HG03135 (cell line): ENCODE measurements around the gene ITGB3.

Experiments
- ATAC-seq: cut with Tn5 transposase; IDR thresholded peaks from one replicate; pipeline ENCODE4 v1.9.1; 2021; ENCODE audit warnings: mild to moderate bottlenecking, moderate library complexity; ENCODE audit not compliant: unreplicated experiment

Gene ITGB3

GRCh38 chr17:47274319-47275069 lies 20.9 kb downstream of the ITGB3 start:
- no peak for ATAC-seq

DNA sequence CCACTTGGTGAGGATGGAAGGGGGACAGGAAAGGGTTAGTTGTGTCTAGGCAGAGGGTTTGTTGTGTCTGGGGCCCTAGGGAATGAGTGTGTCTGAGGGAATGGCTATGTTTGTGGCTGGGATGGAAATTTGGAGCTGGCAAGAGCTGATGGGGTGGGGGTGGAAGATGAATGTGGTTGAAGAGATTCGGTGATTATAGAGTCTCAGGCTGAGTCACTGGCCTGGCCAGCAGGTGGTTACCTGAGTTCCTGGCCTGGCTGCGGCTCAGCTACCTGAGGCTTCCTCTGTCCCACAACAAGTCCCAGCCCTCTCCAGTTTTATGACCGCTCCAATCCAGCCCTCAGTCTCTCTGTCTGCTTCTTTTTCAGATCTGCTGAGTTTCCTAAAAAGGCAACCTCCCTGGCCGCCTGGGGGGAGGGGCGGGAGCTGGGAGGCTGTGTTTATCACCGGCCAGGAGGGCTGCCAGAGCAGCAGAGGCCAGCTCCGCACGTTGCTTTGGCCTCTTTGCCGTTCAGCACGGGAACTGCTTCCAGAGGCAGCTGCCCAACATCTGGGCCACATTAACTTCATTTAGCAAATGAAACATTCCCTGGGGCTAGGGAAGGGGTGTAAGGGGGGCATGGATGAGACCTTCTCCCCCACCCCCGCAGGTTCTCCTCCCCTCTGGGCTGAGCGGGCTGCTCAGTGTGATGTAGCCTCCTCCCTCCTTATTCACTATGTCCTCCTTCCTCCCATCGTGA lies 21.8 kb downstream of the ITGB3 start:
- ATAC-seq, result no peak

DNA sequence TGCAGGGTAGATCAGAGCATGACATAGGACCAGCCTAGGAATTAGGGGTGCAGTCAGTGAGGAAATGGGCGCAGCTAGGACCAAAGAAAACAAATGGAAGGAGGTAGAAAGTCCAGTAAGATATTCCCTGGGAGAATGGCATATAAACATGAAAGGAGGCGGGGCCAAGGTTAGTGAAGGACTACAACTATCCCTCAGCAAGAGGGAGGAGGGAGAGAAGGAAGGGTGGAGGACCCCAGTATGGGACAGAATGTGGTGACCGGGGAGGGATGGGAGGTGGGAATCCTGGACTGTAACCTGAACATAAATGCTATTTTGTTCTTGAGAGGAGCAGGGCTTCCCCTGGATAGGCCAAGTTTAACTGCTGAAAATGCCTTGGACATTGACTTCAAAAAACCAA lies 22.8 kb downstream of the ITGB3 start:
- ATAC-seq, result no peak

GRCh38 chr17:47276868-47277267 lies 23.2 kb downstream of the ITGB3 start:
- no peak for ATAC-seq

GRCh38 chr17:47277921-47278320 lies 24.3 kb downstream of the ITGB3 start:
- ATAC-seq, result no peak

DNA sequence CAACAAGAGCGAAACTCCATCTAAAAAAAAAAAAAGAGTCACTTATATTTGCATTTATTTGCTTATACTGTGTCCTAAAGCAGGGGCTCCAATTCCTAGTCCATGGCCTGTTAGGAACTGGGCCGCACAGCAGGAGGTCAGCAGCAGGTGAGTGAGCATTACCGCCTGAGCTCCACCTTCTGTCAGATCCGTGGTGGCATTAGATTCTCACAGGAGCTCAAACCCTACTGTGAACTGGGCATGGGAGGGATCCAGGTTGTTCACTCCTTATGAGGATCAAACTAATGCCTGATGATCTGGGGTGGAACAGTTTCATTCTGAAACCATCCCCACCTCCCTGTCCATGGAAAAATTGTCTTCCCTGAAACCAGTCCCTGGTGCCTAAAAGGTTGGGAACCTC lies 24.9 kb downstream of the ITGB3 start:
- ATAC-seq, result no peak

- ATAC-seq, result peak; percentile 72
Observed at GRCh38 chr17:47279062-47279801, 25.6 kb downstream of the ITGB3 start.

GRCh38 chr17:47280072-47280811 lies 26.6 kb downstream of the ITGB3 start:
- ATAC-seq, result no peak

DNA sequence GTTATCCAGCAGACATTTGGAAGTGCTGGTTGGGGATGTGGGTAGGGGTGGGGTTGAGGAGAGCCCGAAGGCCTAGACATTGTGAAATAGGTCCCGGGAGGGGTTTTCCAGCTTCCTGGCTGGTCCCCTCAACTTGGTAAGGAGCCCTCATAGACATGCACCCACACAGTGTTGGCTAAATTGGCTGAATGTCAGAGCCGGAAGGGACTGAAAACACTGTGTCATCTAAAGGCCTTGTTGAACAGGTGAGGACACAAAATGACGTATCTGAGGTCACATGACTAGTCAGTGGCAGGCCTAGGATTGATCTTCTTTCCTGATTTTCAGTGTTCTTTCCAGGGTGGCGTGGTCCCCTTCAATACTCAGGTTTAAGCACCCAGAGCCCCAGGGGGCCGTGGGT lies 27.6 kb downstream of the ITGB3 start:
- ATAC-seq, result no peak

- ATAC-seq, result no peak
Observed at GRCh38 chr17:47285003-47285402, 31.4 kb downstream of the ITGB3 start.

DNA sequence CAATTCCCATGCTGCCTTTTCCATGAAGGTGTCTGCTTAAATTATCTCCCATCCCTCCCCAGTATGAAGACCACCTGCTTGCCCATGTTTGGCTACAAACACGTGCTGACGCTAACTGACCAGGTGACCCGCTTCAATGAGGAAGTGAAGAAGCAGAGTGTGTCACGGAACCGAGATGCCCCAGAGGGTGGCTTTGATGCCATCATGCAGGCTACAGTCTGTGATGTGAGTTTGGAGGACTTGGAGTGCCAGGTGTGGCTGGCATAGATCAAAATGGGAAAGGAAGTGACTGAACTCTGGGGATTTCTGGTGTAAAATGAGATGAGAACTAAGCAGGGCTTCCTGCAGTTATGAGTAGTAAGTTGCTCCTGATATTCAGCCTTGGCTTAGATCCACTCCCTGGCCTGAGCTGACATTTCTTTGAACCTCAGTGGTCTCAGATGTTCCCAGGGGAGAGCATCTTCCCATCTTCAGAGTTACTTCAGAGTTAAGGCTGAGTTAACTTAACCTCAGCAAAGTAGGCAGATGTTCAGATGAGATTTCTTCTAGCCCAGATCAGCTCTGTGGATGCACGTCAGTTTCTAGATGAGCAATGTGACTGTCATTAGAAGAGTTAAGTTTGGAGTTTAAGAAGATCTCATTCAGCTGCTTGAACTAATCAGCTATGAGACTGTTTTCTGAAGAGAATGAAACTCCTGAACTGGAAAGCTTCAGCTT lies 32.7 kb downstream of the ITGB3 start:
- peak; percentile 64 for ATAC-seq

- no peak for ATAC-seq
Observed at GRCh38 chr17:47287068-47287467, 33.4 kb downstream of the ITGB3 start.

GRCh38 chr17:47287639-47288038 lies 34.0 kb downstream of the ITGB3 start:
- ATAC-seq, result no peak

- no peak for ATAC-seq
Observed at GRCh38 chr17:47288531-47289116, 35.0 kb downstream of the ITGB3 start.

DNA sequence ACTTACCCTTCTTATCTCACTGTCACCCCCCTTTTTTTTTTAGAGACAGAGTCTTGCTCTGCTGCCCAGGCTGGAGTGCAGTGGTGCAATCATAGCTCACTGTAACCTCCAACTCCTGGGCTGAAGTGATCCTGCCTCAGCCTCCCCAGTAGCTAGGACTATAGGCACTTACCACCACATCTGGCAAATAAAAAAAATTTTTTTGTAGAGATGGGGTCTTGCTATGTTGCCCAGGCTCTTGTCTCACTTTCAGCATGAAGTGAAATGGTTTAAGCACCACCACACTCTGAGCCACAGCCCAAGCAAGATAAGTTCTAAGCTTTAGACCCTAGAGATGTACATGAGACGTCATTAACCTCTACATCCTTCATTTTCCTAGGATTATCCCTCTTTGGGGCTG lies 35.7 kb downstream of the ITGB3 start:
- no peak for ATAC-seq

DNA sequence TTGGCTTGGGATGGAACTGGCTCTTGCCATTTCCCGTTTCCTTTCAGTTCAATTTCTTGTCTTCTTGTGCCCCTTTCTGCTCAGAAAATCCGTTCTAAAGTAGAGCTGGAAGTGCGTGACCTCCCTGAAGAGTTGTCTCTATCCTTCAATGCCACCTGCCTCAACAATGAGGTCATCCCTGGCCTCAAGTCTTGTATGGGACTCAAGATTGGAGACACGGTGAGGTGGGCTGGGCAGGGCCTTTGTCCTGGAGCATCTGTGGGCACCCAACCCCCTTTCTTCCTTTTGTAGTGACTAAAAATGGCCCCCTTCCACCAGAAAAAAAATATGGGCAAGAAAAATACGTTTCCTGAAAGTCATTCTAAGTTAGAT lies 37.2 kb downstream of the ITGB3 start:
- ATAC-seq, result no peak

- ATAC-seq, result no peak
Observed at GRCh38 chr17:47291242-47291873, 37.7 kb downstream of the ITGB3 start.

DNA sequence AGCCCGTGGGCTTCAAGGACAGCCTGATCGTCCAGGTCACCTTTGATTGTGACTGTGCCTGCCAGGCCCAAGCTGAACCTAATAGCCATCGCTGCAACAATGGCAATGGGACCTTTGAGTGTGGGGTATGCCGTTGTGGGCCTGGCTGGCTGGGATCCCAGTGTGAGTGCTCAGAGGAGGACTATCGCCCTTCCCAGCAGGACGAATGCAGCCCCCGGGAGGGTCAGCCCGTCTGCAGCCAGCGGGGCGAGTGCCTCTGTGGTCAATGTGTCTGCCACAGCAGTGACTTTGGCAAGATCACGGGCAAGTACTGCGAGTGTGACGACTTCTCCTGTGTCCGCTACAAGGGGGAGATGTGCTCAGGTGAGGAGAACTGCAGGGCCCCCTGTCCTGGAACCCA lies 38.6 kb downstream of the ITGB3 start:
- no peak for ATAC-seq

GRCh38 chr17:47295037-47295873 lies 41.6 kb downstream of the ITGB3 start:
- ATAC-seq, result no peak
